HUES64 (cell line): ENCODE data around the gene BMERB1.
"Not testable (repeated sequence)": the region's sequence is repeated elsewhere in the genome, so short reads cannot be mapped to it uniquely, and the experiment has no call there.

Experiments
- H3K27ac ChIP-seq: 2 replicates; pipeline ENCODE4 v1.7.0; 2013; ENCODE audit warnings: low read depth, low read length, inconsistent platforms
- H3K27me3 ChIP-seq: 2 replicates; pipeline ENCODE4 v1.6.1; 2013; ENCODE audit warnings: mild to moderate bottlenecking, low read length; ENCODE audit not compliant: insufficient read depth
- H3K36me3 ChIP-seq: 2 replicates; pipeline ENCODE4 v1.6.1; 2013; ENCODE audit warnings: mild to moderate bottlenecking, low read length; ENCODE audit not compliant: insufficient read depth
- H3K4me1 ChIP-seq: 2 replicates; pipeline ENCODE4 v1.6.1; 2013; ENCODE audit warnings: mild to moderate bottlenecking, low read length, moderate library complexity; ENCODE audit not compliant: insufficient read depth
- H3K4me3 ChIP-seq: 2 replicates; pipeline ENCODE4 v1.5.1; 2013; ENCODE audit warnings: mild to moderate bottlenecking, low read length, moderate library complexity
- H3K9ac ChIP-seq: 2 replicates; pipeline ENCODE4 v1.6.1; 2013; ENCODE audit warnings: mild to moderate bottlenecking, low read depth, low read length
- H3K9me3 ChIP-seq: 2 replicates; pipeline ENCODE4 v1.6.1; 2013; ENCODE audit warnings: low read depth, low read length; ENCODE audit not compliant: insufficient read depth
- WGBS: fragments of 150-250, 120-280 bp; methylation state at CpG from one replicate; pipeline ENCODE4 v1.1.7; 2013; ENCODE audit warnings: missing lambda C conversion rate; 5-methylcytosine and 5-hydroxymethylcytosine counted together

The BMERB1 gene

GRCh38 chr16:15570666-15571065, 136.3 kb downstream of the BMERB1 start:
- 0 out of 2 replicates have a peak, but pooled peaks cover 12% of the 10 kb centered on the region for H3K4me1 ChIP-seq
- not testable (repeated sequence) for H3K9ac ChIP-seq, H3K27me3 ChIP-seq, H3K4me3 ChIP-seq, H3K36me3 ChIP-seq, H3K9me3 ChIP-seq, H3K27ac ChIP-seq
- 88% methylated on average over 4 of the region's 4 CpGs for WGBS

DNA sequence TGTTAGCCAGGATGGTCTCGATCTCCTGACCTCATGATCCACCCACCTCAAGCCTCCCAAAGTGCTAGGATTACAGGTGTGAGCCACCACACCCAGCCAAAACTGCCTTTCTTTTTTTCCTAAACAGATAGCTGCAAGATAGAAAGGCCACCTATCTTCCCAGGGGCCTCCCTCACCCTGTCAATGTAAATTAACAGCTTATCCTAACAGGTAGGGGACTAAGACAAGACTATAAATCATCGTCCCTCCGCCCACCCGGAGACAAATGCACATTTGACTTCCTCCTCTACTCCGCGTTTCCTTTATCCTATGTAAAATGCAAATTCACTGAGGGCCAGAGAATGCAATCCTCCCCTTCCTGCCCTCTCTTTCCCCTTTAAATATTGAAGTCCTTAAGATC, 137.2 kb downstream of the BMERB1 start:
- Histone ChIP-seq H3K9me3 (no peaks in the 10 kb centered on the region), H3K36me3 (no peaks in the 10 kb centered on the region; the same call in 1 of the 2 replicates), H3K27ac (no peak overlapping the region), H3K9ac (no peak overlapping the region), H3K4me3 (no peak overlapping the region), H3K27me3 (no peaks in the 10 kb centered on the region), H3K4me1 (0 out of 2 replicates have a peak, but pooled peaks cover 12% of the 10 kb centered on the region)
- 67% methylated on average over 6 of the region's 6 CpGs for WGBS

GRCh38 chr16:15572329-15573001, 138.1 kb downstream of the BMERB1 start:
- H3K9me3 ChIP-seq = no peaks in the 10 kb centered on the region
- no peaks in the 10 kb centered on the region for H3K27me3 ChIP-seq
- no peak overlapping the region for H3K4me3 ChIP-seq
- no peaks in the 10 kb centered on the region; the same call in 1 of the 2 replicates for H3K36me3 ChIP-seq
- no peak overlapping the region for H3K9ac ChIP-seq
- 0 out of 2 replicates have a peak, but pooled peaks cover 12% of the 10 kb centered on the region for H3K4me1 ChIP-seq
- H3K27ac ChIP-seq = no peak overlapping the region
- 91% methylated on average over 9 of the region's 9 CpGs for whole genome bisulfite sequencing

DNA sequence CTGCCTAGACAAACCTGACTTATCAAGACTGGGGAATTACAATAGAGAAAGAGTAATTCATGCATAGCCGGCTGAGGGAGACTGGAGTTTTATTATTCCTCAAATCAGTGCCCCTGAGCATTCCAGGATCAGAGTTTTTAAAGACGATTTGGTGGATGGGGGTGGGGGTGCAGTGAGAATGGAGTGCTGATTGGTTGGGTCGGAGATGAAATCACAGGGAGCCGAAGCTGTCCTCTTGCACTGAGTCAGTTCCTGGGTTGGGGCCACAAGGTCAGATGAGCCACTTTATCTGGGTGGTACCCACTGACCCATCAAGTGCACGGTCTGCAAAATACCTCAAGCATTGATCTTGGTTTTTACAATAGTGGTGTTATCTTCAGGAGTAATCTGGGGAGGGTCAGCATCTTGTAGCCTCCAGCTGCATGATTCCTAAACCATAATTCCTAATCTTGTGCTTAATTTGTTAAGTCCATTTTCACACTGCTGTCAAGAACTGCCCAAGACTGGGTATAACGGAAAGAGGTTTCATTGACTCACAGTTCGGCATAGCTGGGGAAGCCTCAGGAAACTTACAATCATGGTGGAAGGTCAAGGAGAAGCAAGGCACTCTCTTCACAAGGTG, 139.0 kb downstream of the BMERB1 start:
- no peaks in the 10 kb centered on the region for H3K36me3 ChIP-seq
- no peak overlapping the region for H3K4me3 ChIP-seq
- H3K27ac ChIP-seq = no peak overlapping the region
- H3K27me3 ChIP-seq = no peaks in the 10 kb centered on the region
- H3K4me1 ChIP-seq = 0 out of 2 replicates have a peak, but pooled peaks cover 12% of the 10 kb centered on the region
- H3K9me3 ChIP-seq = no peaks in the 10 kb centered on the region
- WGBS = 93% methylated on average over 7 of the region's 7 CpGs
- H3K9ac ChIP-seq = no peak overlapping the region

GRCh38 chr16:15573896-15574613, 139.7 kb downstream of the BMERB1 start:
- H3K4me3 ChIP-seq, H3K27ac ChIP-seq, H3K27me3 ChIP-seq, H3K9me3 ChIP-seq, H3K36me3 ChIP-seq, H3K9ac ChIP-seq: not testable (repeated sequence)
- 0 out of 2 replicates have a peak, but pooled peaks cover 12% of the 10 kb centered on the region for H3K4me1 ChIP-seq
- WGBS = 94% methylated on average over 11 of the region's 11 CpGs

DNA sequence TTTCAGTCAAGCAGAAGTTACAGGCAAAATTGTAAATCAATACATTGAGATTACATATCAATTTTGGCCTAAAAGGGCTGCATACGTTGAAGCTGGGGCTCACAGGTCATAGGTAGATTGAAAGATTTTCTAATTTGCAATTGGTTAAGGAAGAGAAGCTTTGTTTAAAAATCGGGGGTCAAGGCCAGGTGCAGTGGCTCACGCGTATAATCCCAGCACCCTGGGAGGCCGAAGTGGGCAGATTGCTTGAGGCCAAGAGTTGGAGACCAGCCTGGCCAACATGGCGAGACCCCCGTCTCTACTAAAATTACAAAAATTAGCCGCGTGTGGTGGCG, 140.2 kb downstream of the BMERB1 start:
- Histone ChIP-seq H3K9ac (no peak overlapping the region), H3K36me3 (no peaks in the 10 kb centered on the region), H3K4me1 (0 out of 2 replicates have a peak, but pooled peaks cover 12% of the 10 kb centered on the region), H3K27ac (no peak overlapping the region), H3K9me3 (no peaks in the 10 kb centered on the region), H3K4me3 (no peak overlapping the region), H3K27me3 (no peaks in the 10 kb centered on the region)
- WGBS = 96% methylated on average over 10 of the region's 10 CpGs

GRCh38 chr16:15575293-15576049, 141.1 kb downstream of the BMERB1 start:
- 98% methylated on average over 4 of the region's 4 CpGs for WGBS
- Histone ChIP-seq H3K36me3 (no peaks in the 10 kb centered on the region), H3K27me3 (no peaks in the 10 kb centered on the region), H3K9ac (no peak overlapping the region), H3K9me3 (no peaks in the 10 kb centered on the region), H3K4me1 (0 out of 2 replicates have a peak, but pooled peaks cover 12% of the 10 kb centered on the region), H3K4me3 (no peak overlapping the region), H3K27ac (no peak overlapping the region)

DNA sequence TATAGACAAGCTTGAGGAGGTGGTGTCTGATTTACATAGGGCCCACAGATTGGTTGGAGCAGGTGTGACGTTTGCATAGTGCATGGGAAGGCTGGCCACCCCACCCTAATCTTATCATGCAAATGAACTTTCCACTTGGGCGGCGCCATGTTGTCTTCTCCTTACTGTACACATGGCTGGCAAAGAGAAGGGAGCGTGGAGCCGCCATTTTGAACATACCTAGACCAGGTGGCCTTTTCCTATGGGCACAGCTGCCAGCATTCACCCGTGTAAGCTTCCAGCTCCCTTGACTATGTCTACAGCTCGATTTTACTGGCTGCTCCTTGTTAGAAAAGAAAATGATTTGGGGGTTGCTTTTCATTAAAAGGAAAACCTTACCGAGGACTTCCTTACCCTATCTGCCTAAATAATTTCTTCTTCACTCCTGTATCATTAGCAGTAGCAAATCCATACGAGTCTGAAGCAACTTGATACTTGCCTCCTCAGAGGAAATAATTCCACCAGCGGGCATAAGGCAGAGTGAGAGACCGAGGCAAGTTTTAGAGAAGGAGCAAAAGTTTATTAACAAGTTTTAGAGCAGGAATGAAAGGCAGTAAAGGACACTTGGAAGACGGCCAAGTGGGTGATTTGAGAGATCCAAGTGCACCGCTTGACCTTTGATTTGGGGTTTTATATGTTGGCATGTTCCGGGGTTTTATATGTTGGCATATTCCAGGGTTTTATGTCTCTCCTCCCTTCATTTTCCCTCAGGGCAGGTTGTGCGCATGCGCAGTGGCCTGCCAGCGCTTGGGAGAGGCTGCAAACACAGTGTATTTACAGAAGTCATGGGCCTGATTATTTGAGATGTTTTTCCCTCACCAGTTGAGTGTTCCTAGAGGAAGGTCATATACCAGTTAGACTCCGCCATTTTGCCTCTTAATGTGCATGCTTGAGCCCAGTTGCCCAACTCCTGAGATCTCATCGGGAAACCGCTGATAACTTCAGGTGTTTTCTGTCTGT, 142.9 kb downstream of the BMERB1 start:
- Histone ChIP-seq H3K9ac (no peak overlapping the region), H3K9me3 (no peaks in the 10 kb centered on the region), H3K36me3 (0 out of 2 replicates have a peak, but pooled peaks cover 2% of the 10 kb centered on the region), H3K27me3 (no peaks in the 10 kb centered on the region), H3K27ac (no peak overlapping the region), H3K4me1 (0 out of 2 replicates have a peak, but pooled peaks cover 7% of the 10 kb centered on the region), H3K4me3 (no peak overlapping the region)
- WGBS = 93% methylated on average over 20 of the region's 20 CpGs

- no peak overlapping the region for H3K27ac ChIP-seq
- 96% methylated on average over 4 of the region's 4 CpGs for WGBS
- H3K9ac ChIP-seq = no peak overlapping the region
- H3K27me3 ChIP-seq = no peaks in the 10 kb centered on the region
- peaks cover 12% of the 10 kb centered on the region for H3K36me3 ChIP-seq
- H3K4me1 ChIP-seq = no peaks in the 10 kb centered on the region
- H3K9me3 ChIP-seq = no peaks in the 10 kb centered on the region
- no peak overlapping the region for H3K4me3 ChIP-seq
Measured at GRCh38 chr16:15578824-15579223, 144.4 kb downstream of the BMERB1 start.

DNA sequence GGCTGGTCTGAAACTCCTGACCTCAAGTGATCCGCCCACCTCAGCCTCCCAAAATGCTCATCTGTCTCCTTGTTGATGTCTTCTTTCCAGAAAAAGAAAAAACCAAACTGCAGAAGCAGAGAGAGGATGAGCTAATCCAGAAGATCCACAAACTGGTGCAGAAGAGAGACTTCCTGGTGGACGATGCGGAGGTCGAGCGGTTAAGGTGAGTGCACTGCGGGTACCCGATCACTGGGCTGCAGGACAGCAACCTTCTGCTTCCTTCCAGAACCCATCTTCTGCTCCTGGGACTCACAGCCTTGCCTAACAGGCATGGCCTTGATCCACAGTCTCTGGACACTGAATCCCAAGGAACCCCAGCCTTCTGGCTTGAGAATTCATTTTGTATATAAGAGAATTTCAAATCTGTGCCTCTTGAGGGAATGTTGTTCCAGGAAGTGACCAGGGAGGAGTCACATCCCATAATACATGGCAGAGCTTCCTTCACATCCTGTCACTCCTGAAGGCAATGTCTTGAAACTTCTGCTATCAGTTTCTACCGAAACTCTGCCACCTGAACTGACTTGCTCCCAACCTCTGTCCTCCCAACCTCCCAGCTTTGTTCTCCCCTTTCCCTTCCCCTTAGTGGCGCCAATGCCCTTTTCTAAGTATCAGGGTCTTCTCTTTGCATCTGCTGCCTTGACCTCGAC, 146.9 kb downstream of the BMERB1 start:
- 94% methylated on average over 10 of the region's 10 CpGs for WGBS
- no peak overlapping the region for H3K4me3 ChIP-seq
- H3K9me3 ChIP-seq = peaks cover 11% of the 10 kb centered on the region
- peaks cover 17% of the 10 kb centered on the region for H3K36me3 ChIP-seq
- no peaks in the 10 kb centered on the region for H3K27me3 ChIP-seq
- H3K4me1 ChIP-seq = no peaks in the 10 kb centered on the region
- no peak overlapping the region for H3K9ac ChIP-seq
- no peak overlapping the region for H3K27ac ChIP-seq
